Chondrocyte (in vitro differentiated cells): Measurements from ENCODE around the gene RIC8A. TPM values are rescaled to one million over a fixed set of nuclear protein-coding genes. Genes with fewer than 3 reads are reported as not detected.

Experiments used
- DNase-seq: peaks from one replicate; pipeline ENCODE4 v3.0.0; 2021; ENCODE audit warnings: mixed read lengths, low spot score
- H3K27ac Mint-ChIP-seq: one replicate; pipeline ENCODE4 v1.8.0; 2021; ENCODE audit warnings: mild to moderate bottlenecking, moderate library complexity, mixed read lengths; ENCODE audit not compliant: unreplicated experiment
- H3K27me3 Mint-ChIP-seq: 2 replicates; pipeline ENCODE4 v1.8.0; 2021; ENCODE audit warnings: low read depth, mixed read lengths
- H3K36me3 Mint-ChIP-seq: 2 replicates; pipeline ENCODE4 v1.8.0; 2021; ENCODE audit warnings: low read depth, mixed read lengths
- H3K4me1 Mint-ChIP-seq: 2 replicates; pipeline ENCODE4 v1.8.0; 2021; ENCODE audit warnings: low read depth, mild to moderate bottlenecking, mixed read lengths
- H3K4me3 Mint-ChIP-seq: one replicate; pipeline ENCODE4 v1.8.0; 2021; ENCODE audit warnings: mild to moderate bottlenecking, moderate library complexity, mixed read lengths; ENCODE audit not compliant: unreplicated experiment
- H3K9me3 Mint-ChIP-seq: 2 replicates; pipeline ENCODE4 v1.8.0; 2021; ENCODE audit warnings: low read depth, mixed read lengths
- CTCF ChIP-seq: fragments of 200-600 bp; sonication (generic); IDR thresholded peaks from 2 replicates; pipeline ENCODE4 v1.5.0; 2021; ENCODE audit warnings: antibody characterized with exemption, mild to moderate bottlenecking, moderate library complexity
- total RNA-seq: library from RNA; stranded (reverse); gene quantifications from 3 replicates; pipeline ENCODE4 v1.2.1, GENCODE V29; 2021

RIC8A gene
- total RNA-seq, 1 donor from 2014 or later = 107 TPM

GRCh38 chr11:202490-202889 lies 5.0 kb upstream of the RIC8A start:
- H3K9me3 Mint-ChIP-seq = no peaks in the 10 kb centered on the region
- peaks cover 13% of the 10 kb centered on the region for H3K36me3 Mint-ChIP-seq
- H3K4me1 Mint-ChIP-seq = peaks cover 30% of the 10 kb centered on the region
- H3K4me3 Mint-ChIP-seq = no peak overlapping the region
- no peak for TF ChIP-seq CTCF
- H3K27me3 Mint-ChIP-seq = no peaks in the 10 kb centered on the region
- H3K27ac Mint-ChIP-seq = no peak overlapping the region
- DNase-seq = peak; percentile 48

- no peak overlapping the region for H3K4me3 Mint-ChIP-seq
These were observed 4.2 kb upstream of the RIC8A start for GRCh38 chr11:203056-203944.

GRCh38 chr11:203945-204586 lies 3.4 kb upstream of the RIC8A start:
- Mint-ChIP-seq H3K4me1 (peaks cover 30% of the 10 kb centered on the region), H3K27me3 (no peaks in the 10 kb centered on the region), H3K36me3 (peaks cover 13% of the 10 kb centered on the region), H3K9me3 (no peaks in the 10 kb centered on the region), H3K27ac (peak overlapping the region; percentile 28), H3K4me3 (no peak overlapping the region)
- TF ChIP-seq CTCF = no peak
- DNase-seq = peak; percentile 43

More at GRCh38 chr11:203056-203944, 4.2 kb upstream of the RIC8A start:
- peaks cover 13% of the 10 kb centered on the region for H3K36me3 Mint-ChIP-seq
- no peaks in the 10 kb centered on the region for H3K9me3 Mint-ChIP-seq
- no peak for TF ChIP-seq CTCF
- peaks cover 30% of the 10 kb centered on the region for H3K4me1 Mint-ChIP-seq
- no peaks in the 10 kb centered on the region for H3K27me3 Mint-ChIP-seq
- H3K27ac Mint-ChIP-seq = peak overlapping the region; percentile 28
- DNase-seq = peak; percentile 60

- Mint-ChIP-seq H3K4me3 (no peak overlapping the region), H3K9me3 (no peaks in the 10 kb centered on the region), H3K4me1 (peaks cover 34% of the 10 kb centered on the region), H3K36me3 (peaks cover 13% of the 10 kb centered on the region), H3K27ac (no peak overlapping the region), H3K27me3 (no peaks in the 10 kb centered on the region)
- no peak for TF ChIP-seq CTCF
- DNase-seq = peak; percentile 47
These were observed 2.9 kb upstream of the RIC8A start for GRCh38 chr11:204587-205109.

GRCh38 chr11:205221-206001 lies 2.1 kb upstream of the RIC8A start:
- no peaks in the 10 kb centered on the region for H3K9me3 Mint-ChIP-seq
- peaks cover 42% of the 10 kb centered on the region for H3K4me1 Mint-ChIP-seq
- H3K27me3 Mint-ChIP-seq = no peaks in the 10 kb centered on the region
- no peak for DNase-seq
- TF ChIP-seq CTCF = no peak
- H3K36me3 Mint-ChIP-seq = peaks cover 15% of the 10 kb centered on the region
- H3K4me3 Mint-ChIP-seq = peak overlapping the region; percentile 99
- H3K27ac Mint-ChIP-seq = no peak overlapping the region
